ENCODE measurements around the gene MYH15. TPM values are rescaled to one million over a fixed set of nuclear protein-coding genes. Genes with fewer than 3 reads are reported as not detected.

Gene MYH15
- total and polyA plus RNA-seq, 4 donors = 0.01 to 0.08 (median 0.05) TPM; not detected in 1

GRCh38 chr3:108403686-108404345 is 106.6 kb downstream of the MYH15 start:
- Histone ChIP-seq H3K9me3 (ENCODE audit: control insufficient read depth in 4 of 4, low read length in 3 of 4) (peaks cover 0 to 2% (median 0%) of the 10 kb centered on the region in 4 donors), H3K36me3 (ENCODE audit: control insufficient read depth in 4 of 4, insufficient read depth in 3 of 4, low read depth in 1 of 4, low read length in 3 of 4) (no peaks in the 10 kb centered on the region), H3K27me3 (ENCODE audit: control insufficient read depth in 4 of 4, insufficient read depth in 4 of 4, low read length in 3 of 4) (no peaks in the 10 kb centered on the region), H3K4me3 (ENCODE audit: low read depth in 1 of 3, low read length in 3 of 3) (no peak overlapping the region), H3K4me1 (ENCODE audit: control insufficient read depth in 4 of 4, insufficient read depth in 4 of 4, low read length in 3 of 4) (peaks cover 0 to 9% (median 4%) of the 10 kb centered on the region in 4 donors), H3K9ac (ENCODE audit: low read depth in 1 of 2, low read length in 2 of 2) (no peak overlapping the region), H3K27ac (ENCODE audit: low read depth in 1 of 2, low read length in 2 of 2) (no peak overlapping the region)
- TF ChIP-seq, protein P1, sequence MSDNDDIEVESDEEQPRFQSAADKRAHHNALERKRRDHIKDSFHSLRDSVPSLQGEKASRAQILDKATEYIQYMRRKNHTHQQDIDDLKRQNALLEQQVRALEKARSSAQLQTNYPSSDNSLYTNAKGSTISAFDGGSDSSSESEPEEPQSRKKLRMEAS (IDR thresholded peaks at IDR 0.05) = no peak
- no peak for TF ChIP-seq RAD21 (IDR thresholded peaks at IDR 0.05)
- TF ChIP-seq, protein P2, sequence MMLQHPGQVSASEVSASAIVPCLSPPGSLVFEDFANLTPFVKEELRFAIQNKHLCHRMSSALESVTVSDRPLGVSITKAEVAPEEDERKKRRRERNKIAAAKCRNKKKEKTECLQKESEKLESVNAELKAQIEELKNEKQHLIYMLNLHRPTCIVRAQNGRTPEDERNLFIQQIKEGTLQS (IDR thresholded peaks at IDR 0.05) = no peak
- TF ChIP-seq HNF4G (IDR thresholded peaks at IDR 0.05) = no peak
- DNase-seq (ENCODE audit: low spot score) = no peak
- 91% methylated on average over 4 of the region's 4 CpGs for WGBS

GRCh38 chr3:108403198-108403597 is 107.2 kb downstream of the MYH15 start:
- no peak for DNase-seq (ENCODE audit: low spot score)
- H3K4me3 ChIP-seq (ENCODE audit: low read depth in 1 of 3, low read length in 3 of 3) = no peak overlapping the region
- no peak overlapping the region for H3K9ac ChIP-seq (ENCODE audit: low read depth in 1 of 2, low read length in 2 of 2)
- H3K27ac ChIP-seq (ENCODE audit: low read depth in 1 of 2, low read length in 2 of 2) = no peak overlapping the region
- H3K4me1 ChIP-seq (ENCODE audit: control insufficient read depth in 4 of 4, insufficient read depth in 4 of 4, low read length in 3 of 4) = peaks cover 0 to 9% (median 4%) of the 10 kb centered on the region in 4 donors
- H3K27me3 ChIP-seq (ENCODE audit: control insufficient read depth in 4 of 4, insufficient read depth in 4 of 4, low read length in 3 of 4) = no peaks in the 10 kb centered on the region
- WGBS = 64% methylated on average over 1 of the region's 1 CpG
- no peaks in the 10 kb centered on the region for H3K36me3 ChIP-seq (ENCODE audit: control insufficient read depth in 4 of 4, insufficient read depth in 3 of 4, low read depth in 1 of 4, low read length in 3 of 4)
- TF ChIP-seq FOXA2 (IDR thresholded peaks at IDR 0.05) (no peak), RAD21 (IDR thresholded peaks at IDR 0.05) (no peak), ZBTB33 (IDR thresholded peaks at IDR 0.05) (no peak), NR2F2 (IDR thresholded peaks at IDR 0.05) (no peak), RXRA (IDR thresholded peaks at IDR 0.05) (no peak), GABPA (IDR thresholded peaks at IDR 0.05 in 1 of 2, conservative IDR thresholded peaks at IDR 0.05 in 1 of 2) (no peak), JUND (IDR thresholded peaks at IDR 0.05) (no peak), TAF1 (conservative IDR thresholded peaks at IDR 0.05) (no peak), HNF4A (conservative IDR thresholded peaks at IDR 0.05) (no peak), EGR1 (IDR thresholded peaks at IDR 0.05; ENCODE audit: low read depth in 2 of 2) (no peak), SP1 (IDR thresholded peaks at IDR 0.05) (no peak), FOXA1 (IDR thresholded peaks at IDR 0.05) (no peak), CTCF (IDR thresholded peaks at IDR 0.05; ENCODE audit: low read depth, low read length, missing input control) (no peak), YY1 (IDR thresholded peaks at IDR 0.05) (no peak), HNF4G (IDR thresholded peaks at IDR 0.05) (no peak)
- TF ChIP-seq, protein P1 (IDR thresholded peaks at IDR 0.05) = no peak
- TF ChIP-seq, protein P3, sequence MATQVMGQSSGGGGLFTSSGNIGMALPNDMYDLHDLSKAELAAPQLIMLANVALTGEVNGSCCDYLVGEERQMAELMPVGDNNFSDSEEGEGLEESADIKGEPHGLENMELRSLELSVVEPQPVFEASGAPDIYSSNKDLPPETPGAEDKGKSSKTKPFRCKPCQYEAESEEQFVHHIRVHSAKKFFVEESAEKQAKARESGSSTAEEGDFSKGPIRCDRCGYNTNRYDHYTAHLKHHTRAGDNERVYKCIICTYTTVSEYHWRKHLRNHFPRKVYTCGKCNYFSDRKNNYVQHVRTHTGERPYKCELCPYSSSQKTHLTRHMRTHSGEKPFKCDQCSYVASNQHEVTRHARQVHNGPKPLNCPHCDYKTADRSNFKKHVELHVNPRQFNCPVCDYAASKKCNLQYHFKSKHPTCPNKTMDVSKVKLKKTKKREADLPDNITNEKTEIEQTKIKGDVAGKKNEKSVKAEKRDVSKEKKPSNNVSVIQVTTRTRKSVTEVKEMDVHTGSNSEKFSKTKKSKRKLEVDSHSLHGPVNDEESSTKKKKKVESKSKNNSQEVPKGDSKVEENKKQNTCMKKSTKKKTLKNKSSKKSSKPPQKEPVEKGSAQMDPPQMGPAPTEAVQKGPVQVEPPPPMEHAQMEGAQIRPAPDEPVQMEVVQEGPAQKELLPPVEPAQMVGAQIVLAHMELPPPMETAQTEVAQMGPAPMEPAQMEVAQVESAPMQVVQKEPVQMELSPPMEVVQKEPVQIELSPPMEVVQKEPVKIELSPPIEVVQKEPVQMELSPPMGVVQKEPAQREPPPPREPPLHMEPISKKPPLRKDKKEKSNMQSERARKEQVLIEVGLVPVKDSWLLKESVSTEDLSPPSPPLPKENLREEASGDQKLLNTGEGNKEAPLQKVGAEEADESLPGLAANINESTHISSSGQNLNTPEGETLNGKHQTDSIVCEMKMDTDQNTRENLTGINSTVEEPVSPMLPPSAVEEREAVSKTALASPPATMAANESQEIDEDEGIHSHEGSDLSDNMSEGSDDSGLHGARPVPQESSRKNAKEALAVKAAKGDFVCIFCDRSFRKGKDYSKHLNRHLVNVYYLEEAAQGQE (IDR thresholded peaks at IDR 0.05) = no peak
- TF ChIP-seq, protein P2 (IDR thresholded peaks at IDR 0.05) = no peak
- peaks cover 0 to 2% (median 0%) of the 10 kb centered on the region in 4 donors for H3K9me3 ChIP-seq (ENCODE audit: control insufficient read depth in 4 of 4, low read length in 3 of 4)

Measured in liver (tissue), 9 donors.